GM19099 (cell line): ENCODE data around the gene DNAH8.

Experiments used
- POLR2A ChIP-seq: IDR thresholded peaks from 3 replicates; pipeline ENCODE4 v1.6.1; 2011; ENCODE audit warnings: low read depth; ENCODE audit not compliant: insufficient read length; ENCODE audit errors: extremely low read depth

DNAH8 gene

DNA sequence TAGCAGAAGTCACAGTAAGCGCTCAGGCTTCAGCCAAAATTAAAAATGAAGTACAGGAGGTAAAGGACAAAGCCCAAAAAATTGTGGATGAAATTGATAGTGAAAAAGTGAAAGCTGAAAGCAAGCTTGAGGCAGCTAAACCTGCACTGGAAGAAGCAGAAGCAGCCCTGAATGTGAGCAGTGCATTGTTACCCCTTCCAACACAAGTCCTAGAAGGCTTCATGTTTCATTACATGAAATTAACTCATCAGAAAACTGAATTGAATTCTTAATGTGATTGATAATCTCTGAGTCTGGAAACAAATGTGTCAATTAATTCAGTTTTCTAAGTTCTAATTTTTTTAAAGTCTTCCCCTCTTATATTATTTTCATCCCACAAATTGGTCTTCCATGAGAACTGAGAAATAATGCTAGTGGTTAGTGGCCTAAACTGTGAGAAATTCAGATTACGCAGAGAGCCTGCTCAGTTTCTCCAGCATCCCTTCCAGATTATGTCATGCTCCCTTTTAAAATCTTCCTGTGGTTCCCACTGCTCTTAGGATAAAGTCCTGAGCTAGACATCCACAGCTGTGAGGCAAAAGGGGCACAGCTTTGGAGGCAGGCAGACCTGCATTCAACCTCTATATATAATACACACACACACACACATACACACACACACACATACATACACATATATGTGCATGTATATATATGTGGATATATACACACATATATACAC lies 200.3 kb downstream of the DNAH8 start:
- TF ChIP-seq POLR2A, result no peak

DNA sequence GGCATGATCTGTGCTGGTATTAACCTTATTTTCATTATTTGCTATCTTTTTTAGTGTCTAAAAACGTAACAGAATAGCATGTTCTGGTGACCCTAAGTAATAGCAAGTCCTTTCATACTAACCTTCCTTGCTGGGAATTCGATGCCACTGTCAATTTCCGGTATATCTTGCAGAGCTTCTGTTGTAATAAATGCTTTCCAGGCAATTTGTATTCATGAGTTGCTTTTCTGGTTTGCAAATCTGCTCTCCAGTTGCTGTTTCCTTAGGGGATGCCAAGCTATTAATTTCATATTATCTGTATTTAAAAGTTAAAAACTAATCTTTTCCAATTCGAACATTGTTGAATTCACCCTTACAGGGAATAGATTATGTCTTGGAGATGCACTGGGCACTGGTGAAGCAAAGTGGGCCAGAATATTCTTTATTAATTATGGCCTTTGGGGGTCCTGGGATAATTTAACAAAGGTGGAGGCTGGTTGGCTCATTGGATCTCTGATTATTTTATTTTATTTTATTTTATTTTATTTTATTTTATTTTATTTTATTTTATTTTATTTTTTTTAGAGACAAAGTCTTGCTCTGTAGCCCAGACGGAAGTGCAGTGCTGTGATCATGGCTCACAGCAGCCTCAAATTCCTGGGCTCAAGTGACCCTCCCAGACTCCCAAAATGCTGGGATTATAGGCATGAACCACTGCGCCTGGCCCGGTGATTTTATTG lies 209.8 kb downstream of the DNAH8 start:
- TF ChIP-seq POLR2A, result no peak

DNA sequence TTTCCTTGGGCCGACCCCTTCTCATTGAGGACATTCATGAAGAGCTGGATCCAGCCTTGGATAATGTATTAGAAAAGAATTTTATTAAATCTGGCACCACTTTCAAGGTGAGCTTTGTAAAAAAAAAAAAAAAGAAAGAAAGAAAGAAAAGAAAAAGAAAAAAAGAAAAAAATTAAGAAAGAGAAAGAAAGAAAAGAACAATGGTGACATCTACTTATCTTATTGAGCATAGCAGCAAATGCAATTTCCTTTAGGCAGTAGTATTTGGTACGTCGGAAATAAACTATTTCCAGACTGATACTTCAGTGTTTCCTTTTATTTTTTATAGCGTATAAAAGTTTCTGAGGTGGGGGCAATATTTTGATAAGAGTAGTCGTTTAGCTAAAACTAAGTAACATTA lies 214.4 kb downstream of the DNAH8 start:
- no peak for TF ChIP-seq POLR2A

GRCh38 chr6:38933426-38933825 lies 218.3 kb downstream of the DNAH8 start:
- TF ChIP-seq POLR2A, result no peak

DNA sequence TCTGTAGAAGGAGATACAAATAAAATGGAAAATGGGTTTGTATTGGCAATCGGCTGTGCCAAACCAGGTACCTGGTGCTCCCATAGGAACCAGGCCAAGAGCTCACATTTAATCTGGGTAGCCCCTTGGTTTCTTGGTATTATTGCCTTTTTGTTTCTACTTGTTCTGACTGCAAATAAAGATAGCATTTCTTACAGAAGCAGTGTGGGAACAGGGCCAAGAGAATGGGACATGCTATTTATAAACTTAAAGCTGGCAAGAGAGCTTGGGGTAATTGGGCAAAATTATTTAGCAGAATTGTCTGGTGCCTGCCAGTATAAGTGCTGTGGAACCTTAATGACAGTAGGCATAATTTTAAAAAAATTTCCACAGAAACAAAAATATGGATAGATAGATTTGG lies 219.9 kb downstream of the DNAH8 start:
- no peak for TF ChIP-seq POLR2A

- TF ChIP-seq POLR2A, result no peak
Measured at GRCh38 chr6:38937839-38938613, 222.9 kb downstream of the DNAH8 start.

DNA sequence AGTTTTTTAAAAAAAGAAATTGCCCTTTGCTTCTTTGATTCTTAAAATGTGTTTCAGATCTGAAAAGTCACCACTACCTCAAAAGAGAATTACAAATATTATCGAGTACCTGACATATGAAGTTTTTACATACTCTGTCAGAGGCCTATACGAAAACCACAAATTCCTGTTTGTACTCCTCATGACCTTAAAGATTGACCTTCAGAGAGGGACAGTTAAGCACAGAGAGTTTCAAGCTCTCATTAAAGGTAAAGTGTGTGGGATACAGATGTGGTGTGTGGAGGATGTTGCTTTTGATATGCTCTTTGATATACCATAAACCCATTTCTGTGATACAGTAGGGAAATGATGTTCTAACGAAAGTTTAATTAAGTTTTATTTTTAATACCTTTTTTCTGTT lies 223.6 kb downstream of the DNAH8 start:
- TF ChIP-seq POLR2A, result no peak

GRCh38 chr6:38942442-38942841 lies 227.3 kb downstream of the DNAH8 start:
- TF ChIP-seq POLR2A, result no peak

DNA sequence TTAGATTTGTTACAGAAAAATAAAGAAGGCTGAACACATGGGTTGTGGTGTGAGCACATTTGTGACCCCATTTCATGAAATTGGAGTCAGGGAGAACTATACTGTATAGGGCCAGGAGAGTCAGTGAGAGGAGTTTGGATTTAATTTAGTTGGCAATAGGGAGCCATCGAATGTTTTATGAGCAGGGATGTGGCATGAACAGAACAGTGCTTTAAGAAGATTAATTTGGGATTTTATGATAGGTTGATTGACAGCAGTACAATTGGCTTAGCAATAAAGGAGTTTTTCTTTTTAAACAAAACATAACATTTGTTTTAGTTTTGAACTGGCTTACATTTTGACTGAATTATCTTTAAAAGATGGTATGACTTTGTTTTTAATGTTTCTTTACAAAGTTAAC lies 227.9 kb downstream of the DNAH8 start:
- no peak for TF ChIP-seq POLR2A

- no peak for TF ChIP-seq POLR2A
Measured at GRCh38 chr6:38943964-38944363, 228.9 kb downstream of the DNAH8 start.

- TF ChIP-seq POLR2A, result no peak
Measured at GRCh38 chr6:38944655-38945279, 229.7 kb downstream of the DNAH8 start.

DNA sequence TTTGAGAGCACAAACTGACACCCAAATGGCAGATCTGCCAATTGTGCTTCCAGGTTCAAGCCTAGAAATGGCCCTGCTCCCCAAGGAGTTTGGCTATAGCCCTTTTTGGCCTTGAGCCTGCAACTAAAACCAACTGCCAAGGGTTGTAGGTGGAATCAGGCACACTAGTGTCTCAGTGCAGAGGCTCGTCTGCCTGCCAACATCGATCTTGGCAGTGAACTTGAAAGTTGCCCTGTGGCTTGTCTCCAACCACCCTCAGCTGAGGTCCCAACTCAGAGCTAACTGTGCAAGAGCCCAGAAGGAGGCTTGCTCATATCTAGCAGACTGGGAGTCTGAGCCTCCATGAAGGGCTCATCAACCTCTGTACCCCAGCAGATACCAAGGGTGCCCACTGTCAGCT lies 240.8 kb downstream of the DNAH8 start:
- TF ChIP-seq POLR2A, result no peak

GRCh38 chr6:38957426-38957825 lies 242.3 kb downstream of the DNAH8 start:
- no peak for TF ChIP-seq POLR2A

DNA sequence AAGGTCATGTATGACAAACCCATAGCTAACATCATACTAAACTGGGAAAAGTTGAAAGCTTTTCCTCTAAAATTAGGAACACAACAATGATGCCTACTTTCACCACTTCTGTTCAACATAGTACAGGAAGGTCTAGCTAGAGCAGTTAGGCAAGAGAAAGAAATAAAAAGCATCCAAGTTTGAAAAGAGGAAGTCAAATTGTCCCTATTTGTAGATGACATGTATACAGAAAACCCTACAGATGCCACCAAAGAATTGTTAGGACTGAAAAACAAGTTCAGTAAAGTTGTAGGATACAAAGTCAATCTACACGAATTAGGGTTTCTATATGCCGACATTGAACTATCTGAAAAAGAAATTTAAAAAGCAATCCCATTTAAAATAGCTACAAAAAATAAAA lies 244.0 kb downstream of the DNAH8 start:
- no peak for TF ChIP-seq POLR2A

DNA sequence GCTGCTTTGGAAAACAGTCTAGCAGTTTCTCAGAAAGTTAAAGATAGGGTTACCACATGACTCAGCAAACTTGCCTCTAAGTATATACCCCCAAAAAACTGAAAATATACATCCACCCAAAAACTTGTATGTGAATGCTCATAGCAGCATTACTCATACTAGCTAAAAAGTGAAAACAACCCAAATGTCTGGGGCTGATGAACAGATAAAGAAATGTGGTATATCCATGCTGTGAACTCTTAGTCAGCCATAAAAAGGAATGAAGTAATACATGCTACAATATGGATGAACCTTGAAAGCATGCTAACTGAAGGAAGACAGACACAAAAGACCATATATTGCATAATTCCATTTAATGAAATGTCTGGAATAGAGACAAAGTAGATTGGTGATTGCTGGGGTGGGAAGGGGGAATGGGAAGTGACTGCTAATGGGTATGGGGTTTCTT lies 253.6 kb downstream of the DNAH8 start:
- TF ChIP-seq POLR2A, result no peak
